Stomach (tissue), 4 donors: ENCODE results near the gene FDPS.

Experiments used
- CTCF ChIP-seq, 7 experiments: fragments of 450-650 bp in 4 of 7; fragments of 200-600 bp in 3 of 7; sonication (generic) in 3 of 7; IDR thresholded peaks; one replicate each; pipeline ENCODE4 v1.5.1; 2016 to 2019; ENCODE audit warnings: antibody characterized with exemption in 7 of 7, control low read depth in 2 of 7, mild to moderate bottlenecking in 1 of 7
- EP300 ChIP-seq: sonication (generic); formaldehyde crosslinking; IDR thresholded peaks from one replicate; pipeline ENCODE4 v1.6.1; 2017; ENCODE audit warnings: antibody characterized with exemption
- POLR2A ChIP-seq, 4 donors: fragments of 450-650 bp; IDR thresholded peaks; one replicate each; pipeline ENCODE4 v1.6.1; 2016; ENCODE audit warnings: antibody characterized with exemption in 4 of 4, control low read depth in 2 of 4, mild to moderate bottlenecking in 1 of 4, moderate library complexity in 1 of 4
- POLR2AphosphoS5 ChIP-seq, 3 donors: sonication (generic); formaldehyde crosslinking; IDR thresholded peaks; one replicate each; pipeline ENCODE4 v1.6.1; 2016; ENCODE audit warnings: antibody characterized with exemption in 3 of 3

GRCh38 chr1:155269381-155269780 lies 39.3 kb upstream of the FDPS start:
- TF ChIP-seq CTCF (IDR thresholded peaks at IDR 0.05) = no peak
- no peak for TF ChIP-seq POLR2A (IDR thresholded peaks at IDR 0.05)
- no peak for TF ChIP-seq EP300
- TF ChIP-seq POLR2AphosphoS5 (IDR thresholded peaks at IDR 0.05) = no peak
